Astrocyte (in vitro differentiated cells and primary cell): Measurements from ENCODE around the gene LARGE1. TPM values are rescaled to one million over a fixed set of nuclear protein-coding genes. Genes with fewer than 3 reads are reported as not detected.
A peak's percentile ranks its signal among the peaks of the same experiment; 100 is the strongest.

Source experiments
- DNase-seq: peaks from one replicate; pipeline ENCODE4 v3.0.0-alpha.2; 2010; ENCODE audit warnings: low read depth
- FAIRE-seq: peaks from 2 replicates; lab custom pipeline; 2011; peaks lifted over from hg19 to GRCh38; lab: Jason Lieb, UNC
- H2AFZ ChIP-seq: 2 replicates; pipeline ENCODE4 v1.6.0; 2012; ENCODE audit warnings: low read depth, low read length, inconsistent platforms
- H3K27ac ChIP-seq: 2 replicates; pipeline ENCODE4 v1.5.1; 2011; ENCODE audit warnings: low read depth, low read length, inconsistent platforms
- H3K27me3 ChIP-seq: 2 replicates; pipeline ENCODE4 v1.6.0; 2011; ENCODE audit warnings: low read length, inconsistent platforms; ENCODE audit not compliant: insufficient read depth
- H3K36me3 ChIP-seq: 2 replicates; pipeline ENCODE4 v1.5.1; 2011; ENCODE audit warnings: low read length, inconsistent platforms; ENCODE audit not compliant: insufficient read depth
- H3K4me1 ChIP-seq: 2 replicates; pipeline ENCODE4 v1.5.1; 2011; ENCODE audit warnings: low read length, inconsistent platforms; ENCODE audit not compliant: insufficient read depth
- H3K4me2 ChIP-seq: 2 replicates; pipeline ENCODE4 v1.6.0; 2012; ENCODE audit warnings: low read length, inconsistent platforms
- H3K4me3 ChIP-seq: 2 replicates; pipeline ENCODE4 v1.5.1; 2011; ENCODE audit warnings: low read depth, mild to moderate bottlenecking, low read length, inconsistent platforms; ENCODE audit not compliant: insufficient read depth
- H3K79me2 ChIP-seq: 2 replicates; pipeline ENCODE4 v1.6.0; 2012; ENCODE audit warnings: mild to moderate bottlenecking, low read length, inconsistent platforms; ENCODE audit not compliant: insufficient read depth
- H3K9ac ChIP-seq: 2 replicates; pipeline ENCODE4 v1.6.0; 2012; ENCODE audit warnings: mild to moderate bottlenecking, low read length, inconsistent platforms
- H3K9me3 ChIP-seq: 2 replicates; pipeline ENCODE4 v1.5.1; 2012; ENCODE audit warnings: low read depth, mild to moderate bottlenecking, low read length, inconsistent platforms; ENCODE audit not compliant: insufficient read depth
- H4K20me1 ChIP-seq: 2 replicates; pipeline ENCODE4 v1.6.0; 2012; ENCODE audit warnings: low read length, inconsistent platforms; ENCODE audit not compliant: insufficient read depth
- H3K27ac Mint-ChIP-seq: one replicate; pipeline ENCODE4 v1.8.0; 2021; ENCODE audit warnings: mild to moderate bottlenecking, mixed read lengths; ENCODE audit not compliant: unreplicated experiment
- H3K27me3 Mint-ChIP-seq: one replicate; pipeline ENCODE4 v1.8.0; 2021; ENCODE audit warnings: low read depth, mixed read lengths; ENCODE audit not compliant: unreplicated experiment
- H3K36me3 Mint-ChIP-seq: one replicate; pipeline ENCODE4 v1.8.0; 2021; ENCODE audit warnings: low read depth, mixed read lengths; ENCODE audit not compliant: unreplicated experiment
- H3K4me1 Mint-ChIP-seq: one replicate; pipeline ENCODE4 v1.8.0; 2021; ENCODE audit warnings: low read depth, mixed read lengths; ENCODE audit not compliant: unreplicated experiment
- H3K4me3 Mint-ChIP-seq: one replicate; pipeline ENCODE4 v1.8.0; 2021; ENCODE audit warnings: mild to moderate bottlenecking, moderate library complexity, mixed read lengths; ENCODE audit not compliant: unreplicated experiment
- H3K9me3 Mint-ChIP-seq: one replicate; pipeline ENCODE4 v1.8.0; 2021; ENCODE audit warnings: mild to moderate bottlenecking, mixed read lengths; ENCODE audit not compliant: unreplicated experiment
- CTCF ChIP-seq: IDR thresholded peaks from 2 replicates; pipeline ENCODE4 v1.5.1; 2011; ENCODE audit warnings: low read depth, mild to moderate bottlenecking, inconsistent platforms, low read length, moderate library complexity; ENCODE audit not compliant: insufficient read depth
- EZH2 ChIP-seq: IDR thresholded peaks from 2 replicates; pipeline ENCODE4 v1.6.1; 2012; ENCODE audit warnings: mild to moderate bottlenecking, low read length, inconsistent platforms; ENCODE audit not compliant: insufficient read depth
- total RNA-seq: library from RNA; stranded (reverse); gene quantifications from 2 replicates; pipeline ENCODE4 v1.2.1, GENCODE V29; 2021

The LARGE1 gene
- total RNA-seq, 1 donor from 2014 or later: 92.6 TPM

GRCh38 chr22:33381531-33382406 is 538.5 kb downstream of the LARGE1 start:
- TF ChIP-seq CTCF (no peak), EZH2 (no peak)
- FAIRE-seq (no peak), DNase-seq (no peak)
- H3K4me2 ChIP-seq: peak overlapping the region; percentile 23
- no peaks in the 10 kb centered on the region for H3K27me3 ChIP-seq
- peaks cover 23% of the 10 kb centered on the region for H3K36me3 Mint-ChIP-seq
- no peak overlapping the region for H3K4me3 ChIP-seq
- no peaks in the 10 kb centered on the region for H3K36me3 ChIP-seq
- H3K9me3 ChIP-seq: no peaks in the 10 kb centered on the region
- H3K9me3 Mint-ChIP-seq: peaks cover 2% of the 10 kb centered on the region
- H4K20me1 ChIP-seq: no peaks in the 10 kb centered on the region
- H3K4me1 Mint-ChIP-seq: peaks cover 18% of the 10 kb centered on the region
- peak overlapping the region; percentile 81 for H3K27ac Mint-ChIP-seq
- no peaks in the 10 kb centered on the region for H3K79me2 ChIP-seq
- no peaks in the 10 kb centered on the region for H3K27me3 Mint-ChIP-seq
- H3K4me3 Mint-ChIP-seq: no peak overlapping the region
- peak overlapping the region; percentile 69 for H3K27ac ChIP-seq
- H2AFZ ChIP-seq: no peak overlapping the region
- H3K4me1 ChIP-seq: peaks cover 12% of the 10 kb centered on the region
- no peak overlapping the region for H3K9ac ChIP-seq

DNA sequence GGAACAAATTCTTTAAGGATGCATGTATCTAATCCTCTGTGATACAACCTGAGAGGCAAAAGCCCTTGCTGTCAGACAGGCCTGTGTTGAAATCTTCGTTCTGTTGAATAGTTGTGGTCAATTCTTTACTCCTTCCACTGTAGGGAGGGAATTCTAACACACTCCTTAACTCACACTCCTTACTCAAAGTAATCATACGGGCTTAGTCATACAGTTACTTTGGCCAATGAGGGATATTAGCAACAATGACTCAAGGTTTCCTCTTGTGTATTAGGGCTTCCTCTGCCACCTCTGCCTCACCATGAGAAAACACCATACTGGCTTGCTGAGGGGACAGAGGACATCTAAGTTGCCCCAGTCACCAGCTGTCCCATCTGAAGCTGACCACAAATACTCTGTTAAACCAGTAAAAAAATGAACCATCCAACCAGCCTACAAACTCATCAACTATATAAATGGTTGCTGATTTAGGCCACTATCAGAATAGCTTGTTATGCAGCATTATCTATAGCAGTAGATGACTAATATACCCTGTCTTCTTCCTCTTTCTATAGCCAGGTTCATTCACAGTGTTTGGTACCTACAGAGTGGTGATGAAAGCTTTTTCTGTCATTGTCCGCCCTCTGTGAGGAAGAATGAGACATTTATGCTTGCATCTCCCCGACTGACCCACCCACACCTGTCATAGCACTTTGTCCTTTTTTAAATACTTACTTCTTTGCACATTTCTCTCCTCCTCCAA is 539.3 kb downstream of the LARGE1 start:
- FAIRE-seq (peak; percentile 95), DNase-seq (peak; percentile 97)
- TF ChIP-seq EZH2: no peak
- no peak for TF ChIP-seq CTCF
- Histone ChIP-seq H3K4me3 (no peak overlapping the region), H3K36me3 (no peaks in the 10 kb centered on the region), H3K27ac (peak overlapping the region; percentile 69), H4K20me1 (no peaks in the 10 kb centered on the region), H2AFZ (no peak overlapping the region), H3K9me3 (no peaks in the 10 kb centered on the region), H3K27me3 (no peaks in the 10 kb centered on the region), H3K4me1 (peaks cover 12% of the 10 kb centered on the region), H3K9ac (peak overlapping the region; percentile 21), H3K4me2 (peak overlapping the region; percentile 23), H3K79me2 (no peaks in the 10 kb centered on the region)
- Mint-ChIP-seq H3K36me3 (peaks cover 23% of the 10 kb centered on the region), H3K4me3 (no peak overlapping the region), H3K27me3 (no peaks in the 10 kb centered on the region), H3K27ac (peak overlapping the region; percentile 81), H3K9me3 (peaks cover 2% of the 10 kb centered on the region), H3K4me1 (peaks cover 18% of the 10 kb centered on the region)
